Measurements from ENCODE around the gene PINK1.

GRCh38 chr1:20633190-20634064 lies at the start of gene PINK1:
- peak; percentile 97 for TF ChIP-seq CTCF (conservative IDR thresholded peaks at IDR 0.05; ENCODE audit: low read depth, low read length)
- no peak for TF ChIP-seq EZH2 (IDR thresholded peaks at IDR 0.05; ENCODE audit: borderline replicate concordance, low read depth, low read length, poor library complexity, severe bottlenecking)
